IPS DF 6.9 (cell line): Measurements from ENCODE around the gene SLC22A2.

Experiments
- DNase-seq: peaks from one replicate; pipeline ENCODE4 v3.0.0-alpha.2; 2013; ENCODE audit warnings: low read depth, low spot score
- H3K27ac ChIP-seq: one replicate; pipeline ENCODE4 v1.5.1; 2013; ENCODE audit warnings: low read length, control low read depth
- H3K27me3 ChIP-seq: 2 replicates; pipeline ENCODE4 v1.6.1; 2013; ENCODE audit warnings: mild to moderate bottlenecking, low read length; ENCODE audit not compliant: control insufficient read depth, insufficient read depth
- H3K36me3 ChIP-seq: 2 replicates; pipeline ENCODE4 v1.6.1; 2013; ENCODE audit warnings: low read length; ENCODE audit not compliant: control insufficient read depth, insufficient read depth
- H3K4me1 ChIP-seq: 2 replicates; pipeline ENCODE4 v1.6.1; 2013; ENCODE audit warnings: low read length; ENCODE audit not compliant: control insufficient read depth, insufficient read depth
- H3K4me3 ChIP-seq: 2 replicates; pipeline ENCODE4 v1.5.1; 2013; ENCODE audit warnings: mild to moderate bottlenecking, low read length
- H3K9me3 ChIP-seq: 2 replicates; pipeline ENCODE4 v1.6.1; 2013; ENCODE audit warnings: low read length, inconsistent platforms; ENCODE audit not compliant: control insufficient read depth, insufficient read depth
- WGBS: extraction: QIAGEN DNeasy Blood & Tissue Kit; methylation state at CpG from one replicate; pipeline ENCODE4 v1.1.7; 2013; ENCODE audit warnings: mixed read lengths, missing lambda C conversion rate; ENCODE audit not compliant: insufficient read length, insufficient coverage; 5-methylcytosine and 5-hydroxymethylcytosine counted together

Gene SLC22A2

DNA sequence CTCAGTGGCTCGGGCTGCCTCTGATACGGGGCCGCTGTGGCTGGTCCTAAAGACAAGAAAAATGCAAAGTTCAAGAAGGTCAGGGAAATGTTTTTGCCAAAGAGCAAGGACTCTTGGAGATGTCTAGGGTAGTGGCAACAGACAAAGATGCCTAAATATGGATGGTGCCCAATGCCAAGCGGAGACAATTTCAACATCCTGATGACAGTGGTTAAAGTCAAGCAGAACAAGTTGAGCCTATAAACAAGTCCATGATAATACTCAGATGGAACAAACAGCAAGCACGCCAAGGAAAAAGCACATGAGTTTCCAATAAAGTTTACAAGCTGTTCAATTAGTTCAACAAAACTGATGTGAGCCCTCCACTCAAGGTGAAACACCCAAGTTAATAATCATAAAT, 85.9 kb downstream of the SLC22A2 start:
- Histone ChIP-seq H3K36me3 (no peaks in the 10 kb centered on the region), H3K4me3 (no peak overlapping the region), H3K27me3 (no peaks in the 10 kb centered on the region), H3K4me1 (no peaks in the 10 kb centered on the region; the same call in 1 of the 2 replicates), H3K9me3 (no peaks in the 10 kb centered on the region), H3K27ac (no peak overlapping the region)
- no peak for DNase-seq
- no CpG with 5 or more reads among the region's 5 CpGs for WGBS

DNA sequence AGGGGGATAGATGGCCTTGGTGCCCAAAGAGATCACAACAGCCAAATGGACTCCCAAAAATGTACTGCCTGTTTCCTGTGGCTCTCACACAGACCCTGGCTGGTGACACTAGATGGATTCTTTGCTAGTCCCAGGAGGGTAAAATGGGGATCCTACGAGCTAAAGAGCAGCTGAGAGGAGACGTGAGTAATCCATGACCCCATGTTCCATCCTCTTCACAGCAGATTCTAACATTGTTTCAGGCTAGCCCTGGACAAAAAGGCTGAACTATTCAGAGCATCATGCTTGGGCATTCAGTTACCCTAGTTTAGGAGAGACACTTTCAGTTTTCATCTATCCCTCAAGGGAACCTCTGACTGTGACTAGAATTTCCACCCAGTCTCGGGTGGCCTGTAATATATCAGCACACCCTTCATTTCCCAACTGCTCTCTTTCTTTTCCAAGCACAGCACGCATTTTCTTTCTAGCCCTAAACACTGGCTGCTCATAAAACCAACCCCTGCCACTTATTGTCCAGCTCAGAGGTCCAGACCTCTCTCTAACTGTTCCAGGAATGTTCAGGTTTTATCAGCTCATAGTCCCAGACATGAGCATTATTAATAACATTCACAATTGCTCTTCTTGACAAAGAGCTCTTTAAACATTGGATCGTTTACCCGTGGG, 88.5 kb downstream of the SLC22A2 start:
- H3K27ac ChIP-seq, result no peak overlapping the region
- DNase-seq, result no peak
- no CpG with 5 or more reads among the region's 6 CpGs for WGBS

DNA sequence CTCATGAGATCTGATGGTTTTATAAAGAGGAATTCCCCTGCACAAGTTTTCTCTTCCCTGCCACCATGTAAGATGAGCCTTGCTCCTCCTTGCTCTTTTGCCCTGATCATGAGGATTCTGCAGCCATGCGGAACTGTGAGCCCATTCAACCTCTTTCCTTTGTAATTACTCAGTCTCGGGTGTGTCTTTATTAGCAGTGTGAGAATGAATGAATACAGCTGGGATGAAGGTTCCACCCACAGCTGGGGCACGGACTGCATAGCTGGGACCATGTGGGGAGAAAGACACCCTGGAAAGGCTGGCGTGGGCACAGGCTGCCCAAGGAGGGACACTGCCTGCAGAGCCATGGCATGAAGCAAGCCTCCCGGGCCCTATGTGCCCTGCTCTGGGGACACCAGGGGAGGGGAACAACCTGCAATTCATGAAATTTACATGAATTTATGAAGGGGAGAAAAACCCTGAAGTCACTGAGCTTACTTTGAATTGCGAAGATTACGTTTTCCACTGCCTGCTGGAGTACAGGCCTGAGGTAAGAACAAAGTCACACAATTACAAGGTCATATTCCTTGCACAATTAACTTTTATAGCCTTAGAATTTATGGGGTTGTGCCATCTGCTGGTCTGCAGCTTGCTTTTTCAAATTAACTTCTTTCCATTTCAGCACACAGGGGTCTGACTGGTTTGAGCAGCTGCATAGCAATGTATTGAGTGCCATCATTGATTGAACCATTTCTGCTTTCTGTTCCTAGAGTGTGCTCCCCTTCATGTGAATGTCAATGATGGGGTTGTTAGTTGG, 90.8 kb downstream of the SLC22A2 start:
- no peaks in the 10 kb centered on the region for H3K36me3 ChIP-seq
- WGBS, result no CpG with 5 or more reads among the region's 7 CpGs
- no peak for DNase-seq
- no peaks in the 10 kb centered on the region for H3K4me1 ChIP-seq
- no peak overlapping the region for H3K4me3 ChIP-seq
- H3K27ac ChIP-seq, result no peak overlapping the region
- no peaks in the 10 kb centered on the region for H3K9me3 ChIP-seq
- no peaks in the 10 kb centered on the region for H3K27me3 ChIP-seq

More for the DNA sequence above, 88.5 kb downstream of the SLC22A2 start:
- Histone ChIP-seq H3K36me3 (no peaks in the 10 kb centered on the region), H3K4me3 (no peak overlapping the region), H3K4me1 (no peaks in the 10 kb centered on the region), H3K27me3 (no peaks in the 10 kb centered on the region), H3K9me3 (no peaks in the 10 kb centered on the region)
